Kidney epithelial cell (primary cell): Measurements from ENCODE around the gene MAEA. TPM values are rescaled to one million over a fixed set of nuclear protein-coding genes. Genes with fewer than 3 reads are reported as not detected.

Experiments used
- DNase-seq: peaks from one replicate; pipeline ENCODE4 v3.0.0-alpha.2; 2010; ENCODE audit warnings: low read depth
- H3K27me3 ChIP-seq: 2 replicates; pipeline ENCODE4 v1.6.0; 2011; ENCODE audit warnings: low read length; ENCODE audit not compliant: control insufficient read depth, insufficient read depth
- H3K36me3 ChIP-seq: 2 replicates; pipeline ENCODE4 v1.5.1; 2011; ENCODE audit warnings: low read length; ENCODE audit not compliant: control insufficient read depth, insufficient read depth
- H3K4me3 ChIP-seq: 2 replicates; pipeline ENCODE4 v1.5.1; 2011; ENCODE audit warnings: low read depth, mild to moderate bottlenecking, control low read depth, low read length
- CTCF ChIP-seq: IDR thresholded peaks from 2 replicates; pipeline ENCODE4 v1.5.1; 2011; ENCODE audit warnings: mild to moderate bottlenecking, moderate library complexity, low read length, control low read depth, inconsistent platforms; ENCODE audit not compliant: insufficient read depth, poor library complexity, severe bottlenecking
- total RNA-seq: library from RNA; depleted of rRNA; stranded (reverse); fragments of >200 nt; gene quantifications from 2 replicates; pipeline ENCODE4 v1.2.3, GENCODE V29; 2015

The MAEA gene
- total RNA-seq, 1 donor from 2014 or later, result 79.1 TPM

- H3K4me3 ChIP-seq, result no peak overlapping the region
- DNase-seq, result no peak
- no peaks in the 10 kb centered on the region for H3K36me3 ChIP-seq
- no peaks in the 10 kb centered on the region for H3K27me3 ChIP-seq
- no peak for TF ChIP-seq CTCF
Measured at GRCh38 chr4:1245481-1246051, 44.1 kb upstream of the MAEA start.

- Histone ChIP-seq H3K27me3 (no peaks in the 10 kb centered on the region), H3K4me3 (no peak overlapping the region), H3K36me3 (peaks cover 1% of the 10 kb centered on the region)
- DNase-seq, result no peak
- TF ChIP-seq CTCF, result no peak
Measured at GRCh38 chr4:1246111-1246881, 43.4 kb upstream of the MAEA start.

DNA sequence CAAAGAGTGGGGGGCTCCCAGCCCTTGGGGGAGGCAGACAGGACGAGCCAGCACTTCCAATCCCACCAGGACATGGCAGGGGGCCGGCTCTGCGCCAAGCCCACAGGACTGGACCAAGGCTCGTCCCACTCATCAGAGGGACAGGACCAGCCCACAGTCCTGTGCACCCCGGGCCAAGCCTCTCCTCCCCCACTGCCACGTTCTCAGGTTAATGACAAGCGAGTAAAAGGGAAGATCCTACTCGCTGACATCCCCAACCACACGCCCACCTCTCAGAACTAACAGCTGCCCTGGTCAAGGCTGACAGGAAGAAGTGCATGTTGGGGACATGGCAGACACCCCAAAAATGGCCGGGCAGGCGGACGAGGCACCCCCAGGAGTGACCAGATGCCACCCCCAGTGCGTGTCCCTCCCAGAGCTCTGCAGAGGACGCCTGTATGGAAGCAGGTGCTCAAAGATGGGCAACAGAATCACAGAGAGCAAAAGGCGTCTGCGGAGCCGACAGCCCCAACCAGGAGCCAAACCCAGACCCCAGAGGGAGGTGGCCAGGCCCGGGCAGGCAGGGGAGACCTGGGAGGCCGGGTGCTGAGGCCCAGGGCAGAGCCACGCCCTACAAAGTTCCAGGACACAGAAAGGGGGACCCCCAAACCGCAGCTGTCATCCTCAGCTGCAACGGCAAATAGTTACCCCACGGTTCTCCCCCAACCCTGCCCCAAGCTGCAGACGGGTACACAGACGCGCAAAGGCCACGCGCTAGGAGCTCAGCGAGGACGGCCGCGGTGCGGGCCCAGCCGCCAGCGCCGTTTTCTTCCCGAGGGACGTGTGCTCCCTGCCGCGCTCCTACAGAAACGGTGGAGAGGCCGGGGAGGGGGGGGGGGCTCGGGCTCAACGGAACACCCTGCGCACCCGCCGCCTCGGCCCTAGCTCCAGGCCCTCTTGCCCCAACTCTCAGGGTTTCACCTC is 42.5 kb upstream of the MAEA start:
- no peak for TF ChIP-seq CTCF
- Histone ChIP-seq H3K27me3 (no peaks in the 10 kb centered on the region), H3K4me3 (peak overlapping the region; percentile 81), H3K36me3 (peaks cover 1% of the 10 kb centered on the region)
- DNase-seq, result no peak

GRCh38 chr4:1247864-1248244 is 41.8 kb upstream of the MAEA start:
- no peak for DNase-seq

More at GRCh38 chr4:1247864-1248244, 41.8 kb upstream of the MAEA start:
- peak overlapping the region; percentile 81 for H3K4me3 ChIP-seq
- H3K36me3 ChIP-seq, result peaks cover 1% of the 10 kb centered on the region
- TF ChIP-seq CTCF, result no peak
- H3K27me3 ChIP-seq, result no peaks in the 10 kb centered on the region
